Left forelimb (tissue), 1 donor: ENCODE measurements around the gene IGLL1.

Experiments
- DNase-seq: peaks from one replicate; pipeline ENCODE4 v3.0.0-alpha.2; 2018; ENCODE audit warnings: low spot score

Gene IGLL1

DNA sequence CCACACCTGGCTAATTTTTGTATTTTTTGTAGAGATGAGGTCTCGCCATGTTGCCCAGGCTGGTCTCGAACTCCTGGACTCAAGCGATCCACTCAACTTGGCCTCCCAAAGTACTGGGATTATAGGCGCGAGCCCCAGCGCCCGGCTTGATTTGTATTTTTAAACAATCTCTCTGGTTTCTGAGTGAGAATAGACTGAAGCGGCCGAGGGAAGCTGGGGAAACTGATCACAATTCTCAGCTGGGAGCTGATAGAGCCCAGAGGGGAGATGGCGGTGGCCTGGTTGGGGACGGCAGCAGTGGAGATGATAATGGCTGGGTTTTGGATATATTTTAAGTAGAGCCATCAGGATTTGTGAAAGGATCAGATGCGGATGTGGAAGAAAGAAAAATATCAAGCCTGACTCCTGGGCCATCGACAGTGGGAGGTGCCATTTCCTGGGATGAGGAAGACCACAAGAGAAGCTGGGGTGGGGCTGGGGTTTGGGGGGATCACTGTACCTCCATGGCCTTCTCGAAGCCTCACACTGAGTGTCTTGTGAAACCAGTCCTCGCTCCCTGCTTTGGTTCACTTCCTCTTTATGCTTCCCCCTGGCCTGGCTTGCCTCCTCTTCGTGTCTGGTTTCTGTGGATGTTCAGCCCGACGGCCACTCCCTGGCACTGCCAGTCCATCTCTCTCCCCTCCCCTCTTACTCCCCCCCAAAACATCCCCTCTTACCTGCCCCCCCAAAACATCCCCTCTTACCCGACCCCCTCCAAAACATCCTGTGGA is 51.9 kb downstream of the IGLL1 start:
- DNase-seq, result no peak

DNA sequence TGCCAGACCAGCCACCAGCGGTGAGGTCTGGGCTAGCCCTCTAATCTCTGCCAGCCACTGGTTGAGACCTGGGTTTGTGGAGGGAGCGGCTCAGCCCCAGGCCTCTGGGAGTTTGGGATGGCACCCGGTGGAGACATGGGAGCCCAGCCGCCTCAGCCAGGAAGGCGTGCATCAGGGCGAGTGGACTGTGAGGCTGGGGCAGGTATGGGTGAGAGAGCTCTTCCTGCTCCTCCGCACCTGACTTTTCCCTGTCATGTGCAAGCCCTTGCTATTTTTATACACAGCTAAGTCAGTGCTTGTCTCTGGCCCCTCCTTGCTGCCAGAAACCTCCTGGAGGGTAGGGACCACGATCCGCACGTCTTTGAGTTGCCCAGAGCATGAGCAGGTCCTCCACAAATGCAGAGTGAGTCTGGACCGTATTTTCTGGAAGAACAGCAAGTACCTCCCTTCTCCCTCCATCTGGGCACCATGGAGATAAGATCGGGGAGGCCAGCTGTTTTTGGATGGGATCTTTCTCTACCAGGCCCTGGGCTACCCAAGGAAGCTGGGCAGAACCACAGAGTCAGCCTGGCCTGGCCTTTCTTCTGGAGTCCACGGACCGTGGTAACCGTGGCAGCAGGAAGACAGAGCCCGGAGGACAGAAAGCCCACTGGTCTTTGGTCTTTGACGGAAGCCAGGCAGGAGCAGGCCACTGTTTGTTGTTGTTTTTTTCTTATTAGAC is 53.3 kb downstream of the IGLL1 start:
- DNase-seq, result no peak

DNA sequence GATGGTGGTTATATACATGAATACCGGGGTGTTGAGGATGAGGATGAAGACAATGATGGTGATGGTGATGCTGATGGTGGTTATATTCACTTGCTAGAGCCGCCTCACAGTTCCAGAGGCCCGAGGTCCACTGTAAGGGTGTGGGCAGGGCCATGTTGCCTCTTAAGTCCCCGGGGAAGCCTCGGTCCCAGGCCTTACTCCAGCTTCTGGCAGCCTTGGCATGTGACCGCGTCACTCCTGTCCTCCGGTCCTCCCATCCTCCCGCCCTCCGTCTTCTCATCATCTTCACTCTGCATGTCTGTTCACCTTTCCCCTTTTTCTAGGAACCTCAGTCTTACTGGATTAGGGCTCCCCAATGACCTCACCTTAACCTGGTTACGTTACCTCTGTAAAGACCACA is 54.6 kb downstream of the IGLL1 start:
- DNase-seq, result no peak

GRCh38 chr22:23524226-23524625 is 55.9 kb downstream of the IGLL1 start:
- DNase-seq, result no peak

DNA sequence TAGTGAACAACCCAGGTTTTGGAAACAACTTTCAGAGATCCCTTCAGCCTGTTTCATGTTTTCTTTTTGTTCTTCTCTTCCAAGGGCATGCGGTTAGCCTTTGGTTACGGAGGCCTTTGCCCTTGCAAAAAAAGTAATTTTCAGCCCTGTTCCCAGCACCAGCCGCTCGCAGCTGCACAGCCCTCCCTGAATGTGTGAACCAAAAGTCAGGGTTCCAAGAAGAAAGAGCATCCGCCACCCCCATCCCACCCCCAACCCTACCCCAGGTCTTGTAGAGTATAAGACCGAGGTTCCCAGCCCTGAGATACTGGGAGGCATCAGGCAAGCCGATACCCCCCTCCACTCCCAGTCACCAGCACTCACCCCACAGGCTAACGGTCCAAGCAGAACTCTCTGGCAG is 56.4 kb downstream of the IGLL1 start:
- no peak for DNase-seq
